B cell (primary cell): Measurements from ENCODE around the gene KIF25. TPM values are rescaled to one million over a fixed set of nuclear protein-coding genes. Genes with fewer than 3 reads are reported as not detected.

Experiments used
- ATAC-seq: fragments of 200-7000 bp; cut with Tn5 transposase; one replicate; pipeline ENCODE4 v1.10.0; 2021; ENCODE audit warnings: low read depth, mild to moderate bottlenecking, moderate number of reproducible peaks, moderate library complexity
- CTCF ChIA-PET: fragments of 350-600 bp; sonication (Branson Sonifier 250); formaldehyde crosslinking; loops from one replicate; lab custom pipeline; 2021; ENCODE audit warnings: antibody characterized with exemption, inconsistent platforms; lab: Charles Lee
- POLR2A ChIA-PET: fragments of 350-600 bp; sonication (Branson Sonifier 250); formaldehyde crosslinking; loops from one replicate; lab custom pipeline; 2021; ENCODE audit warnings: antibody characterized with exemption; lab: Charles Lee
- DNase-seq: peaks from one replicate; pipeline ENCODE4 v3.0.0; 2013
- H2AFZ ChIP-seq: 2 replicates; pipeline ENCODE4 v1.6.1; 2012; ENCODE audit warnings: mild to moderate bottlenecking, low read depth, low read length; ENCODE audit not compliant: insufficient read depth, poor library complexity, severe bottlenecking
- H3K27ac ChIP-seq, 2 donors: 1 replicate in 1 of 2; 2 replicates in 1 of 2; pipeline ENCODE4 v1.5.1; 2012 to 2013; ENCODE audit warnings: low read length in 2 of 2, mild to moderate bottlenecking in 2 of 2, moderate library complexity in 1 of 2
- H3K27me3 ChIP-seq, 4 experiments: fragments of 200-600 bp in 1 of 4; sonication (generic) in 1 of 4; replicated peaks in 1 of 4; 1 replicate in 2 of 4; 2 replicates in 2 of 4; pipeline versions ENCODE4 v1.6.1 to v1.7.0; 2013 to 2016; ENCODE audit warnings: low read length in 3 of 4, mild to moderate bottlenecking in 2 of 4, mixed read lengths in 1 of 4, moderate library complexity in 1 of 4; ENCODE audit not compliant: insufficient read depth in 4 of 4, control insufficient read depth in 3 of 4; ENCODE audit errors: control extremely low read depth in 1 of 4
- H3K36me3 ChIP-seq, 2 experiments: replicated peaks in 1 of 2; 1 replicate in 1 of 2; 2 replicates in 1 of 2; pipeline versions ENCODE4 v1.6.1 to v1.7.1; 2013; ENCODE audit warnings: low read length in 1 of 2; ENCODE audit not compliant: insufficient read depth in 2 of 2, control insufficient read depth in 1 of 2; ENCODE audit errors: control extremely low read depth in 1 of 2, extremely low read depth in 1 of 2
- H3K4me1 ChIP-seq, 2 donors: fragments of 200-600 bp in 1 of 2; sonication (generic) in 1 of 2; 1 replicate in 1 of 2; 2 replicates in 1 of 2; pipeline versions ENCODE4 v1.5.1 to v1.6.1; 2013 to 2017; ENCODE audit warnings: low read length in 2 of 2; ENCODE audit not compliant: control insufficient read depth in 2 of 2, insufficient read depth in 2 of 2
- H3K4me2 ChIP-seq: replicated peaks from 2 replicates; pipeline ENCODE3; 2012; ENCODE audit warnings: mild to moderate bottlenecking, low read depth, low read length; ENCODE audit not compliant: poor library complexity, severe bottlenecking
- H3K4me3 ChIP-seq, 5 experiments: fragments of 200-600 bp in 1 of 5; sonication (generic) in 1 of 5; 1 replicate in 3 of 5; 2 replicates in 2 of 5; pipeline versions ENCODE4 v1.5.1 to v1.7.0; 2011 to 2016; ENCODE audit warnings: low read length in 4 of 5, mild to moderate bottlenecking in 4 of 5, low read depth in 2 of 5, control low read depth in 1 of 5, moderate library complexity in 1 of 5; ENCODE audit not compliant: insufficient read depth in 1 of 5; ENCODE audit errors: control extremely low read depth in 1 of 5, extremely low read depth in 1 of 5
- H3K79me2 ChIP-seq: fragments of 200-600 bp; sonication (generic); one replicate; pipeline ENCODE4 v1.6.0; 2016; ENCODE audit warnings: low read length; ENCODE audit not compliant: control insufficient read depth, insufficient read depth
- H3K9ac ChIP-seq: fragments of 200-600 bp; sonication (generic); 2 replicates; pipeline ENCODE4 v1.6.1; 2017; ENCODE audit warnings: mild to moderate bottlenecking, low read length, moderate library complexity
- H3K9me3 ChIP-seq, 3 donors: one replicate each; pipeline versions ENCODE4 v1.6.1 to v1.7.1; 2013; ENCODE audit warnings: low read length in 2 of 3; ENCODE audit not compliant: control insufficient read depth in 2 of 3, insufficient read depth in 1 of 3; ENCODE audit errors: control extremely low read depth in 1 of 3
- H4K20me1 ChIP-seq: 2 replicates; pipeline ENCODE4 v1.6.0; 2012; ENCODE audit warnings: mild to moderate bottlenecking, low read length; ENCODE audit not compliant: insufficient read depth, control insufficient read depth, poor library complexity, severe bottlenecking
- H3K27ac Mint-ChIP-seq: one replicate; pipeline ENCODE4 v1.8.0; 2021; ENCODE audit warnings: mixed read lengths
- H3K27me3 Mint-ChIP-seq: one replicate; pipeline ENCODE4 v1.8.0; 2021; ENCODE audit warnings: mixed read lengths
- H3K4me1 Mint-ChIP-seq: one replicate; pipeline ENCODE4 v1.8.0; 2021; ENCODE audit warnings: mixed read lengths
- H3K4me3 Mint-ChIP-seq: one replicate; pipeline ENCODE4 v1.8.0; 2021; ENCODE audit warnings: mixed read lengths
- H3K9me3 Mint-ChIP-seq: one replicate; pipeline ENCODE4 v1.8.0; 2022; ENCODE audit warnings: mixed read lengths; ENCODE audit not compliant: insufficient read depth
- EZH2 ChIP-seq: IDR thresholded peaks from 2 replicates; pipeline ENCODE4 v1.6.1; 2012; ENCODE audit warnings: borderline replicate concordance, low read depth, mild to moderate bottlenecking, moderate library complexity, low read length; ENCODE audit not compliant: insufficient read depth, poor library complexity, severe bottlenecking
- WGBS: methylation state at CpG from one replicate; pipeline ENCODE4 v1.1.5; 2013; ENCODE audit warnings: missing lambda C conversion rate; ENCODE audit not compliant: insufficient coverage; 5-methylcytosine and 5-hydroxymethylcytosine counted together
- intact Hi-C: fragments of 100-400 bp; cut with micrococcal nuclease; formaldehyde crosslinking; loops from one replicate; pipeline ENCODE4 v1.10.0; 2022
- polyA plus RNA-seq: library from polyadenylated mRNA; depleted of rRNA; stranded (reverse); fragments of >200 nt; gene quantifications from 2 replicates; pipeline ENCODE4 v1.2.3, GENCODE V29; 2012
- total RNA-seq, 2 donors: library from RNA; stranded (reverse); fragments of 120-200 nt in 1 of 2; gene quantifications; 1 replicate in 1 of 2; 2 replicates in 1 of 2; pipeline versions ENCODE4 v1.2.3 to v1.2.4, GENCODE V29; 2013 to 2022
- TF ChIP-seq, protein P1 (sequence below): fragments of 200-600 bp; IDR thresholded peaks from one replicate; pipeline ENCODE4 v1.8.0; 2022; ENCODE audit warnings: antibody characterized with exemption, mild to moderate bottlenecking

KIF25 gene
- total and polyA plus RNA-seq, 2 donors (not counting 1 experiment from before 2014, with no cell fraction given), result not detected

DNA sequence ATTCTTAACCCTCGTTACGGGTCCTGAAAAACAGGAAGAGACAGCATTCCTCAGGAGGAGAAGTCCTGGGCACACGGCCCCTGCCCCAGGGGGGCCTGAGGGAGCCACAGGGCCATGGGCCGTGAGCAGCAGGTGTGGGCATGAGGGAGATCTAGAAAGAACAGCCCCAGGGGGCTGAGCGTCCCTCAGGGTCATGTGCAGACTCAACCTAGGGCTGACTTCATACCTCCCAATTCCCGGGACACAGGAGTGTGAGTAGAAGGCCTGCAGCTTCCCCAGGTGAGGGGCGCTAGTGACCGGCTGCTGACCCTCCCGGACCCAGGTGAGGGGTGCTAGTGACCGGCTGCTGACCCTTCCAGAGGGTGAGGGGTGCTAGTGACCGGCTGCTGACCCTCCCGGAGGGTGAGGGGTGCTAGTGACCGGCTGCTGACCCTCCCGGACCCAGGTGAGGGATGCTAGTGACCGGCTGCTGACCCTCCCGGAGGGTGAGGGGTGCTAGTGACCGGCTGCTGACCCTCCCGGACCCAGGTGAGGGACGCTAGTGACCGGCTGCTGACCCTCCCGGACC is 46.5 kb downstream of the KIF25 start:
- POLR2A ChIA-PET, result no interaction called here
- no peaks in the 10 kb centered on the region for H3K4me1 Mint-ChIP-seq
- Histone ChIP-seq H3K36me3 (no peaks in the 10 kb centered on the region), H3K9me3 (peaks cover 0 to 66% (median 17%) of the 10 kb centered on the region in 3 donors), H3K9ac (no peak overlapping the region), H3K4me2 (no peak overlapping the region), H3K27ac (no peak overlapping the region), H3K4me1 (no peaks in the 10 kb centered on the region), H3K4me3 (no peak overlapping the region), H3K79me2 (no peaks in the 10 kb centered on the region), H3K27me3 (no peaks in the 10 kb centered on the region), H4K20me1 (no peaks in the 10 kb centered on the region), H2AFZ (no peak overlapping the region)
- no peak overlapping the region for H3K4me3 Mint-ChIP-seq
- no peak overlapping the region for H3K27ac Mint-ChIP-seq
- no peaks in the 10 kb centered on the region for H3K27me3 Mint-ChIP-seq
- DNase-seq (no peak), ATAC-seq (no peak)
- intact Hi-C loops, result no loop called here
- TF ChIP-seq EZH2, result no peak
- TF ChIP-seq, protein P1, sequence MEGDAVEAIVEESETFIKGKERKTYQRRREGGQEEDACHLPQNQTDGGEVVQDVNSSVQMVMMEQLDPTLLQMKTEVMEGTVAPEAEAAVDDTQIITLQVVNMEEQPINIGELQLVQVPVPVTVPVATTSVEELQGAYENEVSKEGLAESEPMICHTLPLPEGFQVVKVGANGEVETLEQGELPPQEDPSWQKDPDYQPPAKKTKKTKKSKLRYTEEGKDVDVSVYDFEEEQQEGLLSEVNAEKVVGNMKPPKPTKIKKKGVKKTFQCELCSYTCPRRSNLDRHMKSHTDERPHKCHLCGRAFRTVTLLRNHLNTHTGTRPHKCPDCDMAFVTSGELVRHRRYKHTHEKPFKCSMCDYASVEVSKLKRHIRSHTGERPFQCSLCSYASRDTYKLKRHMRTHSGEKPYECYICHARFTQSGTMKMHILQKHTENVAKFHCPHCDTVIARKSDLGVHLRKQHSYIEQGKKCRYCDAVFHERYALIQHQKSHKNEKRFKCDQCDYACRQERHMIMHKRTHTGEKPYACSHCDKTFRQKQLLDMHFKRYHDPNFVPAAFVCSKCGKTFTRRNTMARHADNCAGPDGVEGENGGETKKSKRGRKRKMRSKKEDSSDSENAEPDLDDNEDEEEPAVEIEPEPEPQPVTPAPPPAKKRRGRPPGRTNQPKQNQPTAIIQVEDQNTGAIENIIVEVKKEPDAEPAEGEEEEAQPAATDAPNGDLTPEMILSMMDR, result no peak
- WGBS, result 86% methylated on average over 12 of the region's 21 CpGs
- no peaks in the 10 kb centered on the region for H3K9me3 Mint-ChIP-seq
- CTCF ChIA-PET, result no interaction called here

DNA sequence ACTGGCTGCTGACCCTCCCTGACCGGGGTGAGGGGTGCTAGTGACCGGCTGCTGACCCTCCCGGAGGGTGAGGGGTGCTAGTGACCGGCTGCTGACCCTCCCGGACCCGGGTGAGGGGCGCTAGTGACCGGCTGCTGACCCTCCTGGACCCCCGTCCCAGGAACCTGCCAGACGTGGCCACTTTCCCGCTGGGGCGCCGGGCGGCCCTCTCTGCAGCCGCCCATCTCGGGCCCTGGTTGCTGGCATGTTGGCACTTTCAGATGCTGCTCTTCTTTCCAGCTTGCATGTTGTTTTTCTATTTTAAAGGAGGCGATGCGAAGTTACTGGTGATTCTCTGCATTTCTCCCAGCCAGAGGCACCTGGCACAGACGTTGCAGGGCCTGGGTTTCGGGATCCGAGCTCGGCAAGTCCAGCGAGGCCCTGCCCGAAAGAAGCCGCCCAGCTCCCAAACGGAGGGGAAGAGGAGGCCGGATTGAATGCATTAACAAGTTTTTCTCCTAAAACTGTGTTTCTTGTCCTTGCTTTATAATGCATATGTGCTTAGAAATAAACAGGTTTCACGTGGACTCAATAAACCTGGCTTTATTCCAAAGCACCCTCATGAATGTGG is 47.2 kb downstream of the KIF25 start:
- Mint-ChIP-seq H3K27ac (no peak overlapping the region), H3K9me3 (no peaks in the 10 kb centered on the region), H3K27me3 (no peaks in the 10 kb centered on the region), H3K4me3 (no peak overlapping the region), H3K4me1 (no peaks in the 10 kb centered on the region)
- ChIA-PET CTCF (no interaction called here), POLR2A (no interaction called here)
- no peak overlapping the region for H3K4me3 ChIP-seq
- H3K9ac ChIP-seq, result no peak overlapping the region
- 94% methylated on average over 28 of the region's 28 CpGs for whole genome bisulfite sequencing
- H3K27me3 ChIP-seq, result no peaks in the 10 kb centered on the region
- H3K4me2 ChIP-seq, result no peak overlapping the region
- ATAC-seq, result no peak
- no peaks in the 10 kb centered on the region for H3K79me2 ChIP-seq
- peaks cover 0 to 60% (median 11%) of the 10 kb centered on the region in 3 donors for H3K9me3 ChIP-seq
- H3K27ac ChIP-seq, result no peak overlapping the region
- H4K20me1 ChIP-seq, result no peaks in the 10 kb centered on the region
- TF ChIP-seq, protein P1, result no peak
- no peak for TF ChIP-seq EZH2
- H3K4me1 ChIP-seq, result no peaks in the 10 kb centered on the region
- no peak overlapping the region for H2AFZ ChIP-seq
- DNase-seq, result no peak
- intact Hi-C loops, result no loop called here
- H3K36me3 ChIP-seq, result no peaks in the 10 kb centered on the region
